Activated gamma-delta T cell treated with anti-CD3 and anti-CD28 coated beads, Interleukin-2, amount 50 U/mL, for 16 hours (primary cell): ENCODE measurements around the gene CLIP1.
"Not testable (repeated sequence)": the region's sequence is repeated elsewhere in the genome, so short reads cannot be mapped to it uniquely, and the experiment has no call there.

Source experiments
- DNase-seq: peaks from one replicate; pipeline ENCODE4 v3.0.0-alpha.2; 2020; ENCODE audit warnings: low read depth

The CLIP1 gene

GRCh38 chr12:122310626-122311333 lies 111.7 kb downstream of the CLIP1 start:
- DNase-seq = no peak

GRCh38 chr12:122309564-122310121 lies 112.8 kb downstream of the CLIP1 start:
- DNase-seq = no peak

- DNase-seq = no peak
These were observed 113.7 kb downstream of the CLIP1 start for GRCh38 chr12:122308811-122309210.

GRCh38 chr12:122306407-122306806 lies 116.1 kb downstream of the CLIP1 start:
- DNase-seq = no peak

GRCh38 chr12:122304924-122305323 lies 117.5 kb downstream of the CLIP1 start:
- DNase-seq = no peak

- DNase-seq = no peak
These were observed 119.4 kb downstream of the CLIP1 start for GRCh38 chr12:122303068-122303467.

- DNase-seq = no peak
These were observed 124.3 kb downstream of the CLIP1 start for GRCh38 chr12:122298071-122298748.

- DNase-seq = no peak
These were observed 125.0 kb downstream of the CLIP1 start for GRCh38 chr12:122297494-122297893.

GRCh38 chr12:122295877-122296276 lies 126.6 kb downstream of the CLIP1 start:
- DNase-seq = no peak

GRCh38 chr12:122293081-122293480 lies 129.4 kb downstream of the CLIP1 start:
- no peak for DNase-seq

GRCh38 chr12:122291431-122291830 lies 131.0 kb downstream of the CLIP1 start:
- DNase-seq = no peak

GRCh38 chr12:122283680-122284079 lies 138.8 kb downstream of the CLIP1 start:
- no peak for DNase-seq

- no peak for DNase-seq
These were observed 140.4 kb downstream of the CLIP1 start for GRCh38 chr12:122282061-122282460.

- DNase-seq = no peak
These were observed 146.2 kb downstream of the CLIP1 start for GRCh38 chr12:122276242-122276641.

- no peak for DNase-seq
These were observed 147.0 kb downstream of the CLIP1 start for GRCh38 chr12:122275459-122275858.

- DNase-seq = peak; percentile 89
These were observed 156.1 kb downstream of the CLIP1 start, which contains the start of gene VPS33A for GRCh38 chr12:122266230-122266901. VPS33A (minus strand) TSS chr12:122266494; CDS start chr12:122266408, 86 bp downstream.

GRCh38 chr12:122265886-122266229 lies 156.6 kb downstream of the CLIP1 start:
- DNase-seq = peak; percentile 20

GRCh38 chr12:122265476-122265875 lies 157.0 kb downstream of the CLIP1 start:
- no peak for DNase-seq

GRCh38 chr12:122260735-122261134 lies 161.7 kb downstream of the CLIP1 start:
- DNase-seq = not testable (repeated sequence)

GRCh38 chr12:122258939-122259338 lies 163.5 kb downstream of the CLIP1 start:
- not testable (repeated sequence) for DNase-seq

- DNase-seq = not testable (repeated sequence)
These were observed 164.0 kb downstream of the CLIP1 start for GRCh38 chr12:122258462-122258861.

- no peak for DNase-seq
These were observed 171.9 kb downstream of the CLIP1 start for GRCh38 chr12:122250536-122250935.

GRCh38 chr12:122250047-122250446 lies 172.4 kb downstream of the CLIP1 start:
- no peak for DNase-seq
